D341Med (cell line): ENCODE results near the gene LIPA.

Experiments used
- DNase-seq: peaks from one replicate; pipeline ENCODE4 v3.0.0; 2012; ENCODE audit warnings: low spot score

LIPA gene

DNA sequence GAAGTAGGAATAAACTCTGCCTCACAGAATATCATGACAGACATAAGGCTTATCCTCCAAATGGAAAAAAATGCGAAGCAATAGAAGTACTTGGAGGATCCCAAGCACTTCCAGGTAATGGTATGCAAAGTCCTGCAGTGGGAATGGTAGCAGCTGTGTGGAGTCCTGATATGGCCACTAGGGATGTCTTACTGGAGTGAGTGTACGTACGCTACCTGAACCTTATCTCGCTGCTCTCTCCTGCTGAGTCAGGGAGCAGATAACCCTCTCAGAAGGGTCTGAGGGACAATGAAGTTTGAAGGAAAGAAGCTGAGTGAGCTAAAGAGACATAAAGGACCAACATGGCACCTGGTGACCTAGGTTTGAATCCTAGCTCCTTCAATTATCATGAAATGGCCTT is 86.7 kb downstream of the LIPA start:
- DNase-seq: no peak

DNA sequence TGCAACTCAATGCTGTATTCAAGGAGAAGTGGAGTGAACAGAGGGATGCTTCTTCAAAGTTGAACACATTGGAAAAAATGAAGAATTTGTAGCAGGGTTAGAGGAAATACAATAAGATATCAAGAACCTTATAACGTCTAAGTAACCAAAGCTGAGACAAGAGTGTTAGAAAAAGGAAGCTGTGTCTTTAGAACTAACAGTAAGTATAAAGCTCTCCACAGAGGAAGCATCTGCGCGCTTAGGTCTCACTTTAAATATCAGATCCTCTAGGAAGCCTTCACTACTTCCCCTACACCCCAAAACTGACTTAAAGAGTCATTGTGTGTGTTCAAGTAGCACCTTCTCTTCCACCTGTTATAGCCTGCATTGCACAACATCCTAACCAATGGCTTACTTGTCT is 87.5 kb downstream of the LIPA start:
- no peak for DNase-seq
